GM19463 (cell line): ENCODE results near the gene LTF.
"Not testable (repeated sequence)": the region's sequence is repeated elsewhere in the genome, so short reads cannot be mapped to it uniquely, and the experiment has no call there.

Experiments
- ATAC-seq: cut with Tn5 transposase; IDR thresholded peaks from one replicate; pipeline ENCODE4 v1.9.1; 2021; ENCODE audit warnings: mild to moderate bottlenecking, moderate library complexity; ENCODE audit not compliant: unreplicated experiment

LTF gene

GRCh38 chr3:46416811-46417510 lies 47.7 kb downstream of the LTF start:
- ATAC-seq = no peak

- no peak for ATAC-seq
Observed at GRCh38 chr3:46416125-46416810, 48.4 kb downstream of the LTF start.

DNA sequence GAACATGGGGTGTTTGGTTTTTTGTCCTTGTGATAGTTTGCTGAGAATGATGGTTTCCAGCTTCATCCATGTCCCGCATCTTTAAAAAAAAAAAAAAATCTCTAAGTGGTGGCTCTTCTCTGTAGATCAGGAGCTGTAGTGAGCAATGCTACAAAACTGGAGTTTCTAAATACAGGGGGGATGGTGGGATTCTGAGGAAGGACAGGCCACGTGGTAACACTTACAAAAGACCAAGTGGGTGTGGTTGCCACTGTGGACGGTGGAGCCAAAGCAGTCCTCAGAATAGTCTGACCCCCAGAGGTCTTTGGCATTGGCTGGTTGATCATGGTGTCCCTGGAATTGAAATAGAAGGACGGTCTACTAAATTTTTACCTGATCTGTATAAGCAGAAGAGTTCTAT lies 50.0 kb downstream of the LTF start:
- ATAC-seq = no peak

DNA sequence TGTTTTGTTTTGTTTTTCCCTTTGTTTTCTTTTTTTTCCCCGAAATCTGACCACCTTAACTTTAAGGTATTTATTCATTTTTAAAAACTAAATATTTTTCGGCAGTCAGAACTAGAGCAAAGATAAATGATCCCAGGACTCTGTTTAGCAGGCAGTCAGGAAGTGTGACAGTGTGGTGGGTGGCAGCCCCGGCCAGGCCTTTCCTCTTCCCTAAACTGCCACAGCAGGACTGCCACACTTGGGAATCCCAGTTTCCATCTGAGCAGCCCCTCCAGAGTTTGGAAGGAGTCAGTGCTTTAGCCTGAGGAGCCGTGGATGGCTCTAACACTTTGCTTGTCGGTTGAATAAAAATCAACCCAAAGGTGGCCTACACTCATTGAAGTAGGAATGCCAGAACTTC lies 50.8 kb downstream of the LTF start:
- ATAC-seq = no peak

GRCh38 chr3:46412786-46413298 lies 51.9 kb downstream of the LTF start:
- ATAC-seq = no peak

DNA sequence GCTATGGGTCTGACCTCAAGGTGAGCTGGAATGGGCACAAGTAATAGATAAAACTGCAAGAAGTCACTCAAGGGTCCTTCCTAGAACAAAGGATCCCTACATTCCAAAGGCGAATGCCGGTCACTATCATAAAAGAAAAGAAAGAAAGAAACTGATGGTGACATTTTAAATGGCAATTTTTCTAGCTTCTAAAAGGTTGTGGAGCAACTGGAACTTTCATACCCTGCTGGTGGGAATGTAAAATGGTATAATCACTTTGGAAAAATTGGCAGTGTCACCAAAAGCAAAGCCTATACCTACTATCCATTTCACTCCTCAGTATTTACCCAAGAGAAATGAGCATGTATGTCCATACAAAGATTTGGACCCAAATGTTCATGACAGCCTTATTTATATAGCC lies 53.4 kb downstream of the LTF start:
- no peak for ATAC-seq

DNA sequence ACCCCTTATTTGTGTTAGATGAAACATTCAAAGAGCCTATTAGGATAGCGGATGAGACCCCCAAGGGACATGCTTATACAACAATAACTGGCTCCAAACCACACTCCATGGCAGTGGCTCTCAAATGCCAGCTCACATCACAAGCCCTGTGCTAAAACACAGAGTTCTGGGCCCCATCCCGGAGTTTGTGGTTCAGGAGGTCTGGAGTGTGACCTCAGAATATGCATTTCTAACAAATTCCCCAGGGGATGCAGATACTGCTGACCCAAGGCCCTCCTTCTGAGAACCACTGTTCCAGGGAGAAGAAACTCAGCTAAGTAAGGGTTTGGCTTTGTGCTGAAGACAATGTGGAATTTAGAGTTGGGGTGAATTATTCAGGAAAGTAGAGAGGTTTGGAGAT lies 54.0 kb downstream of the LTF start:
- ATAC-seq = no peak

DNA sequence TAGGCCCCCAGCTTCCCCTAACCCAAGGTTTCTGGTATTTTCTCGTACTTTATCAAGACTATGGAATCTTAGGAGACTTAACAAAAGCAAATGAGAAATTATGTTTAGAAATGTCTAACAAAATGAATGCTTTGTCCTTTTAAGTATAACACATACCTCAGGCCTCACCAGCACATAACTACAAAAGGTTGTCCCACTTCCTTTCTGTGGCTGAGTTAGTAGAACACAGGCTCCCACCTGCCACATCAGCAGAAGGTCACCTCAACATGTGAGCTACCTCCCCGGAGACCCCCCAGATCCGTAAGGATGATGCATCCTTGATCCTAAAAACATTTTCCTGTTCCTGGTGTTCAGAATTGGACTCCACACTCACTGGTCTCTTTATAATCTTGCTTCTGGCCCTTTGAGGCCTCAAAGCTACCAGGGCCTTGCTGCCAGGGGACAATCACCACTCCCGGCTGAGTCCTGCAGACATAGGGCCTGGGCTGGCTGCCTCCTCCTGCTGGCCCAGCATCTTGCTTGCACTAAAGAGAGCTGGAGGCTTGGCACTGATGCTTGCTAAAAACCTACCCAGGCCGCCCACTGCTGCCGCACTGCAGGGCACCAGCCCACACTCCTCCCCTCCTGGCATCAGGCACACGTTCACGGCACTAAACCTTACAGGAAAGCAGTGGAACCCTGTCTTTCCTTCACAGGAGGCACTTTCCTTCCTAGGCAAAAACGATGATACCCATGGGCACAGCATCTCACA lies 54.8 kb downstream of the LTF start:
- ATAC-seq = no peak

DNA sequence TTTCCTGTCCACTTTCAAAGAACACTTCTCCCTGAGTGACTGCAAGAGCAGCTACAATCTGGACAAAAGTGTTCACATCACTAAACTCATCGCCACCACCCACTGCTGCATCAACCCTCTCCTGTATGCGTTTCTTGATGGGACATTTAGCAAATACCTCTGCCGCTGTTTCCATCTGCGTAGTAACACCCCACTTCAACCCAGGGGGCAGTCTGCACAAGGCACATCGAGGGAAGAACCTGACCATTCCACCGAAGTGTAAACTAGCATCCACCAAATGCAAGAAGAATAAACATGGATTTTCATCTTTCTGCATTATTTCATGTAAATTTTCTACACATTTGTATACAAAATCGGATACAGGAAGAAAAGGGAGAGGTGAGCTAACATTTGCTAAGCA lies 55.9 kb downstream of the LTF start:
- no peak for ATAC-seq

- no peak for ATAC-seq
Observed at GRCh38 chr3:46407970-46408369, 56.7 kb downstream of the LTF start.

DNA sequence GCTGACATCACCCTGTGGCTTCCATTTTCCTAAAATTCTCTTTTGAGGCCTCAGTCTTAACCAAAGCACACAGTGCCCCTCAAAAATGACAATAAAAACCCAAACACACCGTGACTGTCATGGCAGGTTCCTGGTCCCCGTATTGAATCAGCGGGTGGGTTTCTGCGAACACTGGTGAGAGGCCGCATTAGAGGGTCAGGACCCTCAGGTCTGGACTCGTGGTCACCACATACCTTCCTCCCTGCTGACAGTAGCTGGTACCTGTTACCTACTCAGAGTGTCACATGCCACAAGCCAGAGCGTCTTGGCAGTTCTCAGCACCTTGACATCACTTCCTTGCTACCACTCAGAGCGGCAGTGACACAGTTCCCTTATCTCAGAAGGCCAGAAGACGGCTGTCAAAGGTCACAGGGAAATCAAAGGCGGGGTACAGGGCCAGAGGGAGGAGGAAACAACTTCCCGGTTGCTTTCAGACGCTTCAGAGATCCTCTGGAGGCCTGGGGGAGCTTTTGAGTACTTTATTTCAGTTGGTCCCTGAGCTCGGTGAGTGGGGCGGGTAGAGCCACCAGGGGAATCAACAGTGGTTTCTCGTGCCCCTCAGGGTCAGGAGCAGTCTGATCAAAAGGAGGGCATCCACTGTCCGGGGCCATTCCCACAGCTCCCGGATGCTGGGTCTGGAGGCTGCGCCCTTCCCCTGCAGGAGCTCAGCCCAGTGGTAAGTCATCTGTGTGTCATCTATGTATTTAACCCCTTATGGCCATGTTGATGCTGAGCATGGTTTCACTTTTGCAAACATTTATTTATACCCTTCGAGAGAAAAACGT lies 57.7 kb downstream of the LTF start, which contains the start of the genes CCR5AS and CCRL2:
CCR5AS (minus strand) TSS at position 279 of the 824 bp plus-strand sequence.
CCRL2 (plus strand) TSS at position 472 of the 824 bp plus-strand sequence. CDS start 821 bp downstream, outside the sequence.
- ATAC-seq = no peak

GRCh38 chr3:46406443-46406787 lies 58.3 kb downstream of the LTF start:
- ATAC-seq = no peak

DNA sequence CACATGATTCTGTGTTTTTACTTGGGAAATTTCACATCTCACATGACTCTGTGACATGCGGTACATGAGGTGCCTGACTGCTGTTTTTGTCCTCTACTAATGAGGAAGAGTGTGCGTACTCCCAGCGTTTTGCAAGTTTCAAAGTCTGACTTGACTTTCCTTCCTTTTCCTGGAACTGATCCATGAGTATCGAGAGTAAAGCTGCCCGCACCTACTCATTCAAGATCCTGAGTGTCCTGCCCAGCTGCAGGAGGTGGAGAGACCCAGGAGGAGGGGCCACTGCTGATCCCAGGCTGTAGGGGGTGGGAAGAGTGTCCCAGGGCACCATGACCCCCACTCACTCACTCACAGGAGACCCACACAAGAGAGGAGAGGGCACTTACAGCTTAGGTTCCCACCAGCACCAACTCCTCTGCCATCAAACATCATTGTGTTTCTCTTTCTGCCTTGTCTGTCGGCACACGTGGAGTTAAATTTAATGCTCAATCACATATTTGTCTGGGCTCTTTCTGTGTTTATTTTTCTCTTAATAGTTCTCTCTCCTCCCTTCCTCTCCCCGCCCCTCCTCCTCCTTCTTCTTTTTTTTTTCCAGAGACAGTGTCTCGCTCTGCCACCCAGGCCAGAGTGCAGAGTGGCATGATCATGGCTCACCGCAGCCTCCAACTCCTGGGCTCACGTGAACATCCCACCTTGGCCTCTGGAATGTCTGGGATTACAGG lies 59.2 kb downstream of the LTF start:
- no peak for ATAC-seq

GRCh38 chr3:46402902-46403301 lies 61.8 kb downstream of the LTF start:
- ATAC-seq = not testable (repeated sequence)

DNA sequence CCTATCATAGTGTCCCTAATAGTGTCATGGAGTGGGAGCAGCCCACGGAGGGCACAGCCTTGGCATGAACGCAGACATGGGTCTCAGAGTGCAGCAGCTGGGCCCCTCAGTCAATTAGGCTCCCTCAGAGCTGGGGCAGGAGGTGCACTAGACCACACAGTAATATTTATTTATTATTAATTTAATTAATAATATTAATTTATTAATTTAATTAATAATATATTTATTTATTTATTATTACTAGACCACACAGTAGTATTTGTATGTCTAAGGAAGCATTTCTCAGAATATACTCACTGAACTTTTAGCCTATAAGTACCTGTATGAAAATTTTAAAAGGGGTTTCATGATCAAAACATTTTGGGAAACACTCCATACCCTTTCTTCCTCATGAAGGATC lies 63.1 kb downstream of the LTF start:
- no peak for ATAC-seq

GRCh38 chr3:46400846-46401245 lies 63.9 kb downstream of the LTF start:
- no peak for ATAC-seq

GRCh38 chr3:46400000-46400734 lies 64.5 kb downstream of the LTF start:
- ATAC-seq = no peak

- no peak for ATAC-seq
Observed at GRCh38 chr3:46399557-46399956, 65.1 kb downstream of the LTF start.

DNA sequence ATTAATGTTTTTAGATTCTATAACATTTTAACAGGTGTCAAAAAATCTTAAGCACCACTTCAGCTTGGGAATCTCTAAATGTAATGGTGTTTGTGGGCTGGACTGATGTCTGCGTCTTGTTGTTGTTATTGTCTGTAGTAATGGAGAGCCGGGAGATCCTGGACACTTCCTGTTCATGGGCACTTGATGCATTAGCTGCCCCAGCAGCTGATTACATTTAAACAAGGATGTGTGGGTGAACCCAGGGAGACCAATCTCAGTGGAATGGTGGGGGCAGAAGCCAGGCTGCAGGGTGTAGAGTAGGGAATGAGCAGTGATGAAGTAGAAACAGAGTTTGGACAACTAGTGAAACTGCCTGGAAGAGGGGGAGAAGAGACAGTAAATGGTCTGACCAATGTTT lies 65.6 kb downstream of the LTF start:
- ATAC-seq = no peak
